HEK293 (cell line): ENCODE data around the gene ZIC5.

Experiments
- GLIS1 ChIP-seq: fragments of 450-650 bp; formaldehyde crosslinking; IDR thresholded peaks from 2 replicates; pipeline ENCODE4 v1.5.1; 2016; ENCODE audit warnings: missing biosample characterization, missing genetic modification characterization
- HOXC10 ChIP-seq: sonication (generic); formaldehyde crosslinking; IDR thresholded peaks from 2 replicates; pipeline ENCODE4 v1.8.1; 2023; ENCODE audit warnings: mild to moderate bottlenecking, missing genetic modification reagents
- KLF8 ChIP-seq: fragments of 450-650 bp; formaldehyde crosslinking; IDR thresholded peaks from 2 replicates; pipeline ENCODE4 v1.5.1; 2016; ENCODE audit warnings: missing biosample characterization, missing genetic modification characterization
- SP3 ChIP-seq: fragments of 450-650 bp; formaldehyde crosslinking; IDR thresholded peaks from 2 replicates; pipeline ENCODE4 v1.5.1; 2016; ENCODE audit warnings: missing biosample characterization, missing genetic modification characterization
- TRIM28 ChIP-seq: IDR thresholded peaks from 2 replicates; pipeline ENCODE4 v1.6.1; 2011; ENCODE audit warnings: low read length, control low read depth, borderline replicate concordance
- ZFP3 ChIP-seq: fragments of 450-650 bp; formaldehyde crosslinking; IDR thresholded peaks from 2 replicates; pipeline ENCODE4 v1.5.1; 2016; ENCODE audit warnings: low read depth, missing biosample characterization, missing genetic modification characterization
- ZFP37 ChIP-seq: fragments of 450-650 bp; formaldehyde crosslinking; IDR thresholded peaks from 2 replicates; pipeline ENCODE4 v1.5.1; 2016; ENCODE audit warnings: missing biosample characterization, missing genetic modification characterization
- ZNF174 ChIP-seq: fragments of 450-650 bp; formaldehyde crosslinking; IDR thresholded peaks from 2 replicates; pipeline ENCODE4 v1.5.0; 2017; ENCODE audit warnings: missing biosample characterization, mild to moderate bottlenecking, missing genetic modification characterization
- ZNF202 ChIP-seq: fragments of 450-650 bp; formaldehyde crosslinking; IDR thresholded peaks from 2 replicates; pipeline ENCODE4 v1.5.1; 2016; ENCODE audit warnings: missing biosample characterization, missing genetic modification characterization, borderline replicate concordance
- ZNF214 ChIP-seq: fragments of 450-650 bp; formaldehyde crosslinking; IDR thresholded peaks from 2 replicates; pipeline ENCODE4 v1.5.1; 2017; ENCODE audit warnings: missing biosample characterization, mild to moderate bottlenecking, missing genetic modification characterization, borderline replicate concordance
- ZNF239 ChIP-seq: fragments of 450-650 bp; formaldehyde crosslinking; IDR thresholded peaks from 2 replicates; pipeline ENCODE4 v1.5.1; 2016; ENCODE audit warnings: missing biosample characterization, missing genetic modification characterization
- ZNF274 ChIP-seq, 2 experiments: fragments of 200-500 bp in 1 of 2; fragments of 450-650 bp in 1 of 2; sonication (Bioruptor generic) in 1 of 2; formaldehyde crosslinking in 1 of 2; IDR thresholded peaks; 2 replicates each; pipeline versions ENCODE4 v1.5.1 to v1.6.1; 2014 to 2016; ENCODE audit warnings: borderline replicate concordance in 1 of 2, inconsistent platforms in 1 of 2, low read length in 1 of 2, missing biosample characterization in 1 of 2, missing genetic modification characterization in 1 of 2
- ZNF416 ChIP-seq: fragments of 450-650 bp; formaldehyde crosslinking; IDR thresholded peaks from 2 replicates; pipeline ENCODE4 v1.5.1; 2016; ENCODE audit warnings: missing biosample characterization, missing genetic modification characterization
- ZNF433 ChIP-seq: fragments of 450-650 bp; formaldehyde crosslinking; IDR thresholded peaks from 2 replicates; pipeline ENCODE4 v1.5.1; 2016; ENCODE audit warnings: missing biosample characterization, missing genetic modification characterization, low read depth
- ZNF544 ChIP-seq: fragments of 450-650 bp; formaldehyde crosslinking; IDR thresholded peaks from 2 replicates; pipeline ENCODE4 v1.5.0; 2017; ENCODE audit warnings: missing biosample characterization, missing genetic modification characterization
- ZNF560 ChIP-seq: fragments of 450-650 bp; formaldehyde crosslinking; IDR thresholded peaks from 2 replicates; pipeline ENCODE4 v1.5.1; 2017; ENCODE audit warnings: missing biosample characterization, missing genetic modification characterization, borderline replicate concordance
- ZNF623 ChIP-seq: fragments of 450-650 bp; formaldehyde crosslinking; IDR thresholded peaks from 2 replicates; pipeline ENCODE4 v1.5.1; 2016; ENCODE audit warnings: missing biosample characterization, missing genetic modification characterization
- ZNF664 ChIP-seq: fragments of 450-650 bp; formaldehyde crosslinking; IDR thresholded peaks from 2 replicates; pipeline ENCODE4 v1.5.1; 2016; ENCODE audit warnings: missing biosample characterization, missing genetic modification characterization
- ZNF670 ChIP-seq: fragments of 450-650 bp; formaldehyde crosslinking; IDR thresholded peaks from 2 replicates; pipeline ENCODE4 v1.5.1; 2016; ENCODE audit warnings: missing biosample characterization, missing genetic modification characterization, low read depth
- ZNF677 ChIP-seq: fragments of 450-650 bp; IDR thresholded peaks from 2 replicates; pipeline ENCODE4 v1.5.0; 2018; ENCODE audit warnings: missing biosample characterization, mild to moderate bottlenecking, missing genetic modification characterization, moderate library complexity
- ZNF747 ChIP-seq: fragments of 450-650 bp; formaldehyde crosslinking; IDR thresholded peaks from 2 replicates; pipeline ENCODE4 v1.5.1; 2016; ENCODE audit warnings: missing biosample characterization, missing genetic modification characterization
- ZNF791 ChIP-seq: fragments of 450-650 bp; formaldehyde crosslinking; IDR thresholded peaks from 2 replicates; pipeline ENCODE4 v1.5.1; 2016; ENCODE audit warnings: missing biosample characterization, missing genetic modification characterization
- TF ChIP-seq, protein P1 (sequence below): fragments of 450-650 bp; formaldehyde crosslinking; IDR thresholded peaks from 2 replicates; pipeline ENCODE4 v1.5.1; 2016; ENCODE audit warnings: missing biosample characterization, missing genetic modification characterization
- TF ChIP-seq, protein P2 (sequence below): fragments of 450-650 bp; formaldehyde crosslinking; IDR thresholded peaks from 2 replicates; pipeline ENCODE4 v1.5.1; 2017; ENCODE audit warnings: missing biosample characterization, missing genetic modification characterization
- TF ChIP-seq, protein P3 (sequence below): fragments of 450-650 bp; formaldehyde crosslinking; IDR thresholded peaks from 2 replicates; pipeline ENCODE4 v1.5.1; 2016; ENCODE audit warnings: missing biosample characterization, missing genetic modification characterization
- TF ChIP-seq, protein P4 (sequence below): fragments of 450-650 bp; formaldehyde crosslinking; IDR thresholded peaks from 2 replicates; pipeline ENCODE4 v1.5.1; 2016; ENCODE audit warnings: missing biosample characterization, missing genetic modification characterization, borderline replicate concordance
- TF ChIP-seq, protein P5 (sequence below): fragments of 450-650 bp; IDR thresholded peaks from 2 replicates; pipeline ENCODE4 v1.5.1; 2018; ENCODE audit warnings: missing biosample characterization, missing genetic modification characterization
- TF ChIP-seq, protein P6 (sequence below): fragments of 450-650 bp; formaldehyde crosslinking; conservative IDR thresholded peaks from 2 replicates; pipeline ENCODE4 v1.5.1; 2016; ENCODE audit warnings: low read depth, missing biosample characterization, missing genetic modification characterization

The ZIC5 gene

DNA sequence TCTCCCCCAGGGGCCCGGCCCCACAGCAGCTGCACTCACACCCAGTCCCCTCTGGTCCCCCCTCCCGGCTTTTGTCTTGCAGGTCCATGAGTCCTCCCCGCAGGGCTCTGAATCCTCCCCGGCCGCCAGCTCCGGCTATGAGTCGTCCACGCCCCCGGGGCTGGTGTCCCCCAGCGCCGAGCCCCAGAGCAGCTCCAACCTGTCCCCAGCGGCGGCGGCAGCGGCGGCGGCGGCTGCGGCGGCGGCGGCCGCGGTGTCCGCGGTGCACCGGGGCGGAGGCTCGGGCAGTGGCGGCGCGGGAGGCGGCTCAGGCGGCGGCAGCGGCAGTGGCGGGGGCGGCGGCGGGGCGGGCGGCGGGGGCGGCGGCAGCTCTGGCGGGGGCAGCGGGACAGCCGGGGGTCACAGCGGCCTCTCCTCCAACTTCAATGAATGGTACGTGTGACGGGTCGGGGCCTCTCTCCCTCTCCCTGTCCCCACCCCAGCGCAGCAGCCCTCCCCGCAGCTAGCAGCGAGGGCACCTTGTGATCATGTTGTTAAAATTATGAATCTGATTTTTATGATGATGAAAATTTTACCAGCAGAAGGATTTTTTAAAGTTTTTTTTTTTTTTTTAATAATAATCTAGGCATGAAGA is 13.8 kb upstream of the ZIC5 start (continued):
- TF ChIP-seq TRIM28 (no peak), ZNF416 (tag by site-specific recombination) (no peak), ZNF791 (tag by site-specific recombination) (no peak), ZNF239 (tag by site-specific recombination) (no peak), ZNF747 (no peak), ZNF202 (tag by site-specific recombination) (no peak), ZNF670 (tag by site-specific recombination) (no peak), SP3 (no peak), ZNF174 (tag by site-specific recombination) (no peak), ZNF544 (tag by site-specific recombination) (no peak), ZNF623 (tag by site-specific recombination) (no peak), ZNF274 (IDR thresholded peaks at IDR 0.05; ENCODE audit: low read length) (no peak), ZNF274 (tag by site-specific recombination; IDR thresholded peaks at IDR 0.05; ENCODE audit: borderline replicate concordance) (no peak), HOXC10 (CRISPR knock-in tag) (no peak), GLIS1 (0 out of 2 replicates have a peak, but pooled peaks have one; percentile 3), ZNF664 (no peak), KLF8 (tag by site-specific recombination) (0 out of 2 replicates have a peak, but pooled peaks have one; percentile 6), ZNF433 (tag by site-specific recombination) (no peak), ZFP3 (no peak), ZNF677 (tag by site-specific recombination) (no peak), ZNF560 (tag by site-specific recombination) (no peak), ZFP37 (no peak), ZNF214 (tag by site-specific recombination) (no peak)
- TF ChIP-seq, protein P1, sequence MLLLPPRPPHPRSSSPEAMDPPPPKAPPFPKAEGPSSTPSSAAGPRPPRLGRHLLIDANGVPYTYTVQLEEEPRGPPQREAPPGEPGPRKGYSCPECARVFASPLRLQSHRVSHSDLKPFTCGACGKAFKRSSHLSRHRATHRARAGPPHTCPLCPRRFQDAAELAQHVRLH, result no peak
- TF ChIP-seq, protein P2, sequence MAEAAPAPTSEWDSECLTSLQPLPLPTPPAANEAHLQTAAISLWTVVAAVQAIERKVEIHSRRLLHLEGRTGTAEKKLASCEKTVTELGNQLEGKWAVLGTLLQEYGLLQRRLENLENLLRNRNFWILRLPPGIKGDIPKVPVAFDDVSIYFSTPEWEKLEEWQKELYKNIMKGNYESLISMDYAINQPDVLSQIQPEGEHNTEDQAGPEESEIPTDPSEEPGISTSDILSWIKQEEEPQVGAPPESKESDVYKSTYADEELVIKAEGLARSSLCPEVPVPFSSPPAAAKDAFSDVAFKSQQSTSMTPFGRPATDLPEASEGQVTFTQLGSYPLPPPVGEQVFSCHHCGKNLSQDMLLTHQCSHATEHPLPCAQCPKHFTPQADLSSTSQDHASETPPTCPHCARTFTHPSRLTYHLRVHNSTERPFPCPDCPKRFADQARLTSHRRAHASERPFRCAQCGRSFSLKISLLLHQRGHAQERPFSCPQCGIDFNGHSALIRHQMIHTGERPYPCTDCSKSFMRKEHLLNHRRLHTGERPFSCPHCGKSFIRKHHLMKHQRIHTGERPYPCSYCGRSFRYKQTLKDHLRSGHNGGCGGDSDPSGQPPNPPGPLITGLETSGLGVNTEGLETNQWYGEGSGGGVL, result no peak
- TF ChIP-seq, protein P3, sequence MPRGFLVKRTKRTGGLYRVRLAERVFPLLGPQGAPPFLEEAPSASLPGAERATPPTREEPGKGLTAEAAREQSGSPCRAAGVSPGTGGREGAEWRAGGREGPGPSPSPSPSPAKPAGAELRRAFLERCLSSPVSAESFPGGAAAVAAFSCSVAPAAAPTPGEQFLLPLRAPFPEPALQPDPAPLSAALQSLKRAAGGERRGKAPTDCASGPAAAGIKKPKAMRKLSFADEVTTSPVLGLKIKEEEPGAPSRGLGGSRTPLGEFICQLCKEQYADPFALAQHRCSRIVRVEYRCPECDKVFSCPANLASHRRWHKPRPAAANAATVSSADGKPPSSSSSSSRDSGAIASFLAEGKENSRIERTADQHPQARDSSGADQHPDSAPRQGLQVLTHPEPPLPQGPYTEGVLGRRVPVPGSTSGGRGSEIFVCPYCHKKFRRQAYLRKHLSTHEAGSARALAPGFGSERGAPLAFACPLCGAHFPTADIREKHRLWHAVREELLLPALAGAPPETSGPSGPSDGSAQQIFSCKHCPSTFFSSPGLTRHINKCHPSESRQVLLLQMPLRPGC (tag by site-specific recombination), result no peak
- TF ChIP-seq, protein P4, sequence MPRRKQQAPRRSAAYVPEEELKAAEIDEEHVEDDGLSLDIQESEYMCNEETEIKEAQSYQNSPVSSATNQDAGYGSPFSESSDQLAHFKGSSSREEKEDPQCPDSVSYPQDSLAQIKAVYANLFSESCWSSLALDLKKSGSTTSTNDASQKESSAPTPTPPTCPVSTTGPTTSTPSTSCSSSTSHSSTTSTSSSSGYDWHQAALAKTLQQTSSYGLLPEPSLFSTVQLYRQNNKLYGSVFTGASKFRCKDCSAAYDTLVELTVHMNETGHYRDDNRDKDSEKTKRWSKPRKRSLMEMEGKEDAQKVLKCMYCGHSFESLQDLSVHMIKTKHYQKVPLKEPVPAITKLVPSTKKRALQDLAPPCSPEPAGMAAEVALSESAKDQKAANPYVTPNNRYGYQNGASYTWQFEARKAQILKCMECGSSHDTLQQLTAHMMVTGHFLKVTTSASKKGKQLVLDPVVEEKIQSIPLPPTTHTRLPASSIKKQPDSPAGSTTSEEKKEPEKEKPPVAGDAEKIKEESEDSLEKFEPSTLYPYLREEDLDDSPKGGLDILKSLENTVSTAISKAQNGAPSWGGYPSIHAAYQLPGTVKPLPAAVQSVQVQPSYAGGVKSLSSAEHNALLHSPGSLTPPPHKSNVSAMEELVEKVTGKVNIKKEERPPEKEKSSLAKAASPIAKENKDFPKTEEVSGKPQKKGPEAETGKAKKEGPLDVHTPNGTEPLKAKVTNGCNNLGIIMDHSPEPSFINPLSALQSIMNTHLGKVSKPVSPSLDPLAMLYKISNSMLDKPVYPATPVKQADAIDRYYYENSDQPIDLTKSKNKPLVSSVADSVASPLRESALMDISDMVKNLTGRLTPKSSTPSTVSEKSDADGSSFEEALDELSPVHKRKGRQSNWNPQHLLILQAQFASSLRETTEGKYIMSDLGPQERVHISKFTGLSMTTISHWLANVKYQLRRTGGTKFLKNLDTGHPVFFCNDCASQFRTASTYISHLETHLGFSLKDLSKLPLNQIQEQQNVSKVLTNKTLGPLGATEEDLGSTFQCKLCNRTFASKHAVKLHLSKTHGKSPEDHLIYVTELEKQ (tag by site-specific recombination), result no peak
- TF ChIP-seq, protein P5, sequence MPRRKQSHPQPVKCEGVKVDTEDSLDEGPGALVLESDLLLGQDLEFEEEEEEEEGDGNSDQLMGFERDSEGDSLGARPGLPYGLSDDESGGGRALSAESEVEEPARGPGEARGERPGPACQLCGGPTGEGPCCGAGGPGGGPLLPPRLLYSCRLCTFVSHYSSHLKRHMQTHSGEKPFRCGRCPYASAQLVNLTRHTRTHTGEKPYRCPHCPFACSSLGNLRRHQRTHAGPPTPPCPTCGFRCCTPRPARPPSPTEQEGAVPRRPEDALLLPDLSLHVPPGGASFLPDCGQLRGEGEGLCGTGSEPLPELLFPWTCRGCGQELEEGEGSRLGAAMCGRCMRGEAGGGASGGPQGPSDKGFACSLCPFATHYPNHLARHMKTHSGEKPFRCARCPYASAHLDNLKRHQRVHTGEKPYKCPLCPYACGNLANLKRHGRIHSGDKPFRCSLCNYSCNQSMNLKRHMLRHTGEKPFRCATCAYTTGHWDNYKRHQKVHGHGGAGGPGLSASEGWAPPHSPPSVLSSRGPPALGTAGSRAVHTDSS, result no peak
- TF ChIP-seq, protein P6, sequence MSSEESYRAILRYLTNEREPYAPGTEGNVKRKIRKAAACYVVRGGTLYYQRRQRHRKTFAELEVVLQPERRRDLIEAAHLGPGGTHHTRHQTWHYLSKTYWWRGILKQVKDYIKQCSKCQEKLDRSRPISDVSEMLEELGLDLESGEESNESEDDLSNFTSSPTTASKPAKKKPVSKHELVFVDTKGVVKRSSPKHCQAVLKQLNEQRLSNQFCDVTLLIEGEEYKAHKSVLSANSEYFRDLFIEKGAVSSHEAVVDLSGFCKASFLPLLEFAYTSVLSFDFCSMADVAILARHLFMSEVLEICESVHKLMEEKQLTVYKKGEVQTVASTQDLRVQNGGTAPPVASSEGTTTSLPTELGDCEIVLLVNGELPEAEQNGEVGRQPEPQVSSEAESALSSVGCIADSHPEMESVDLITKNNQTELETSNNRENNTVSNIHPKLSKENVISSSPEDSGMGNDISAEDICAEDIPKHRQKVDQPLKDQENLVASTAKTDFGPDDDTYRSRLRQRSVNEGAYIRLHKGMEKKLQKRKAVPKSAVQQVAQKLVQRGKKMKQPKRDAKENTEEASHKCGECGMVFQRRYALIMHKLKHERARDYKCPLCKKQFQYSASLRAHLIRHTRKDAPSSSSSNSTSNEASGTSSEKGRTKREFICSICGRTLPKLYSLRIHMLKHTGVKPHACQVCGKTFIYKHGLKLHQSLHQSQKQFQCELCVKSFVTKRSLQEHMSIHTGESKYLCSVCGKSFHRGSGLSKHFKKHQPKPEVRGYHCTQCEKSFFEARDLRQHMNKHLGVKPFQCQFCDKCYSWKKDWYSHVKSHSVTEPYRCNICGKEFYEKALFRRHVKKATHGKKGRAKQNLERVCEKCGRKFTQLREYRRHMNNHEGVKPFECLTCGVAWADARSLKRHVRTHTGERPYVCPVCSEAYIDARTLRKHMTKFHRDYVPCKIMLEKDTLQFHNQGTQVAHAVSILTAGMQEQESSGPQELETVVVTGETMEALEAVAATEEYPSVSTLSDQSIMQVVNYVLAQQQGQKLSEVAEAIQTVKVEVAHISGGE, result no peak
